Activated T-helper 1 cell treated with anti-CD3 and anti-CD28 coated beads, Interleukin-12 subunit alpha, Interleukin-12 subunit beta, Interleukin-2, Interleukin-4 antibody, amounts not matched to agents 30 ng/mL and 10 ng/mL and 1 ng/mL, durations not matched to agents 14 hours and 24 hours and 36 hours (primary cell): ENCODE data around the gene NOL4L. TPM values are rescaled to one million over a fixed set of nuclear protein-coding genes. Genes with fewer than 3 reads are reported as not detected.

Experiments used
- DNase-seq: peaks from one replicate; pipeline ENCODE4 v3.0.0; 2021; ENCODE audit warnings: low spot score
- H3K27ac Mint-ChIP-seq: one replicate; pipeline ENCODE4 v1.8.0; 2021; ENCODE audit warnings: mild to moderate bottlenecking, mixed read lengths
- H3K27me3 Mint-ChIP-seq: one replicate; pipeline ENCODE4 v1.8.0; 2022; ENCODE audit warnings: mild to moderate bottlenecking, moderate library complexity, mixed read lengths; ENCODE audit not compliant: insufficient read depth
- H3K36me3 Mint-ChIP-seq: one replicate; pipeline ENCODE4 v1.8.0; 2021; ENCODE audit warnings: low read depth, mixed read lengths
- H3K4me1 Mint-ChIP-seq: one replicate; pipeline ENCODE4 v1.8.0; 2021; ENCODE audit warnings: low read depth, mixed read lengths
- H3K4me3 Mint-ChIP-seq: one replicate; pipeline ENCODE4 v1.8.0; 2021; ENCODE audit warnings: mild to moderate bottlenecking, moderate library complexity, mixed read lengths
- H3K9me3 Mint-ChIP-seq: one replicate; pipeline ENCODE4 v1.8.0; 2021; ENCODE audit warnings: mixed read lengths
- intact Hi-C: fragments of 100-400 bp; cut with micrococcal nuclease; formaldehyde crosslinking; loops from one replicate; pipeline ENCODE4 v1.15.1; 2024
- total RNA-seq: library from RNA; stranded (reverse); gene quantifications from 2 replicates; pipeline ENCODE4 v1.2.3, GENCODE V29; 2022

NOL4L gene
- total RNA-seq, 1 donor from 2014 or later: 14.3 TPM

DNA sequence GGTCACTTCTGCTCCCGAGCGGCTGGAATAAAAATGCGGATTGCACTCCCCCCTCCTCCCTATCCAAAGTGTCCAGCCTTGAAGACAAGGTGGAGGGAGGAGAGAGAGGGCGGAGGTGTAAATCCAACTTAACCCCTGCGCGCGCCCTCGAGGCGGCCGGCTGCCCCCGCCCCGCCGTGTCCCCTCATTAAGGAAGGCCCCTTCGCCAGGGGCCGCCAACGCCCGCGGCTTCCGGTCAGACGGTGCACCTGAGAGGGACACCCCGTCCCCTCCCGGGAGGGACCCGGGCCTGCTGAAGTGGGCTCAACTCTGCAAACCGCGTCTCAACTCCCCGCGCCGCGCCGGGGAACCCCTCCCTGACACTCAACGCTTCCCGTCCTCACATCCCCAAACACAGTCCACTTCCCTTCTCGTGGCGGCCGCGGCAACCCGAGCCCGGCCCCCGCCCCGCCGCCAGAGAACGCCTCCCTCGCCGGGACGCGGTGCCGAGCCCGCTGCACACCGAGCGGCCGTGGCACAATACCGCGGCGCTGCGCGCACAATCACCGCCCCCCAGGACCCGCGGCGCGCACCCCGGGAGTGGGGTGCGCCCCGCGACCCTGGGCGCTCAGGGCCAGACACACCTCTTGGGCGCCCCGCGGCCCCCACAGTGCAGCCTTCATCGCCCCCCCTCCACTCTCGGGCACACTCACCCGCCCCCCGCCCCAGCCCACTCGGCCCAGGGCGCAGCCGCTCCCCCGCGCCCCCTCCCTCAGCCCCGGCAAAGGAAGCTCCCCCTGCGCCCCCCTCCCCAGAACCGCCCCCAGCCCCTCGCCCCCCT, 102.5 kb downstream of the NOL4L start:
- Mint-ChIP-seq H3K4me1 (peaks cover 21% of the 10 kb centered on the region), H3K4me3 (peak overlapping the region; percentile 69), H3K9me3 (no peaks in the 10 kb centered on the region), H3K27me3 (peaks cover 8% of the 10 kb centered on the region), H3K27ac (no peak overlapping the region), H3K36me3 (peaks cover 7% of the 10 kb centered on the region)
- DNase-seq: peak; percentile 17
- intact Hi-C loops: loop anchor here (10.0 kb wide), 1 partner anchor 328 kb away; no protein-coding TSS in a partner anchor

GRCh38 chr20:32482143-32482441, 103.0 kb downstream of the NOL4L start:
- no peak for DNase-seq
- Mint-ChIP-seq H3K27ac (no peak overlapping the region), H3K27me3 (peaks cover 8% of the 10 kb centered on the region), H3K4me1 (peaks cover 21% of the 10 kb centered on the region), H3K9me3 (no peaks in the 10 kb centered on the region), H3K36me3 (peaks cover 7% of the 10 kb centered on the region), H3K4me3 (peak overlapping the region; percentile 56)
- intact Hi-C loops: loop anchor here (10.0 kb wide), 1 partner anchor 327 kb away; no protein-coding TSS in a partner anchor

GRCh38 chr20:32481311-32482142, 103.6 kb downstream of the NOL4L start:
- H3K36me3 Mint-ChIP-seq: peaks cover 4% of the 10 kb centered on the region
- no peak overlapping the region for H3K27ac Mint-ChIP-seq
- intact Hi-C loops: loop anchor here (10.0 kb wide), 1 partner anchor 327 kb away; no protein-coding TSS in a partner anchor
- H3K27me3 Mint-ChIP-seq: peaks cover 8% of the 10 kb centered on the region
- no peak for DNase-seq
- peaks cover 20% of the 10 kb centered on the region for H3K4me1 Mint-ChIP-seq
- H3K4me3 Mint-ChIP-seq: peak overlapping the region; percentile 56
- no peaks in the 10 kb centered on the region for H3K9me3 Mint-ChIP-seq

DNA sequence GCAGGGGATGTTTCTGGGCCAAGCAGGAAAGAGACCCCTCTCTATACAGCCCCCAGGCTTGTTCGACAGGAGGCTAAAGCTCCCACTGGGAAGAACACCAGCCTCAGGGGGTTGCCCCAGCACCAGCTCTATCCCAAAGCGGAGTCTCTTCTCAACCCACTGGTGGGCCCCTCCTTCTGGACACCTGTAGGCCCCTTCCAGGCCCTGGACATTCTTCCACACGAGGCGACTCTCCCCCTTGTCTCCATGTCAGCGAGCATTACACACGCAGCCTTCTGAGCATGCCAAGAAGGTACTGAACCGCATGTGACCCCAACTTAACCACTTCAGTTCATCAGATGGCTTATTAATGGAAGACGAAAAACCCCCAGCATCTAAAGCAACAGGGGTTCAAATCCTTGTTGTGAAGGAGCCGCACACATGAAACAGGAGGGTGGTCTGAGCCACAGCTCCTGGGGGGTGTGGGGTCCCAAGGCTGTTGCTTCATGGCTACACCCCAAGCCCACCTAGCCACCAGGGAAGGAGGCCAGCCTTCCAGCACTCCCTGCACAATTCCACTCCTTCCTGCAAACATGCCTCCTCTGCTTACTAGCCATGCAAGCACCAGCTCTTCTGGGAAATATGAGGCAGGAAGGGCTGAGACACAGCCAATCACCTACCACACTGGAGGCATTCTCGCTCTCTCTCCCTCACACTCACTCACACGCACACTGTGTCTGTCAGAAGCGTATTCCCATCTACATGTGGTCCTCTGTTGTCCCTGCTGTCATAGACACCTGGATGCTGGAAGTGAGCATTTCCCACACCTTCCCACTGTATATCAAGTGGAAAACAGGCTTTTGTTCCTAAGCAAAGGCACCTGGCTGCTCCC, 104.5 kb downstream of the NOL4L start:
- intact Hi-C loops: loop anchor here (10.0 kb wide), 1 partner anchor 326 kb away; no protein-coding TSS in a partner anchor
- Mint-ChIP-seq H3K4me1 (peaks cover 14% of the 10 kb centered on the region), H3K4me3 (no peak overlapping the region), H3K27ac (no peak overlapping the region), H3K9me3 (no peaks in the 10 kb centered on the region), H3K36me3 (peaks cover 5% of the 10 kb centered on the region), H3K27me3 (peaks cover 8% of the 10 kb centered on the region)
- DNase-seq: no peak

GRCh38 chr20:32479697-32480171, 105.4 kb downstream of the NOL4L start:
- no peak overlapping the region for H3K4me3 Mint-ChIP-seq
- H3K27me3 Mint-ChIP-seq: peaks cover 3% of the 10 kb centered on the region
- intact Hi-C loops: loop anchor here (10.0 kb wide), 1 partner anchor 325 kb away; no protein-coding TSS in a partner anchor
- H3K4me1 Mint-ChIP-seq: peaks cover 5% of the 10 kb centered on the region
- H3K27ac Mint-ChIP-seq: no peak overlapping the region
- DNase-seq: no peak
- H3K9me3 Mint-ChIP-seq: no peaks in the 10 kb centered on the region
- peaks cover 2% of the 10 kb centered on the region for H3K36me3 Mint-ChIP-seq

DNA sequence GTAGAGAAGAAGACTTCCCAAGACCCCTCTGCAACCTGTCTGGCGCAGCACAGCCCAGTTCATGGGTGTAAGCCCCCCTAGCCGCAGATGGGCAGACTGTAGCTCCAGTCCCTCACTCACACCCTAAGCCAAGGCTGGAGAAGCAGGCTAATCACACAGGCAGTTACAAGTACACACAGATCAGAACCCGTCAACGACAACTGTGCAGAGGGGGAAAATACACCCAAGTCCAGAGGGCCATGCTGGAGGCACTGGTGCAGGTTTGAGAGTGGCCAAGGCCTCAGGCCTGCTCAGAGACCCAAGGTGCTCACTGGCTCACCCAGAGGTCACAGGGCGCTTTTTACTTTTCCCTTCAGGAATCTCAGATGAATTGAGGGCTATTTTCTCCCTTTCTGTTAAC, 106.1 kb downstream of the NOL4L start:
- intact Hi-C loops: no loop called here
- H3K27ac Mint-ChIP-seq: no peak overlapping the region
- H3K9me3 Mint-ChIP-seq: no peaks in the 10 kb centered on the region
- peaks cover 5% of the 10 kb centered on the region for H3K4me1 Mint-ChIP-seq
- peaks cover 3% of the 10 kb centered on the region for H3K27me3 Mint-ChIP-seq
- no peak overlapping the region for H3K4me3 Mint-ChIP-seq
- peaks cover 2% of the 10 kb centered on the region for H3K36me3 Mint-ChIP-seq
- DNase-seq: no peak

DNA sequence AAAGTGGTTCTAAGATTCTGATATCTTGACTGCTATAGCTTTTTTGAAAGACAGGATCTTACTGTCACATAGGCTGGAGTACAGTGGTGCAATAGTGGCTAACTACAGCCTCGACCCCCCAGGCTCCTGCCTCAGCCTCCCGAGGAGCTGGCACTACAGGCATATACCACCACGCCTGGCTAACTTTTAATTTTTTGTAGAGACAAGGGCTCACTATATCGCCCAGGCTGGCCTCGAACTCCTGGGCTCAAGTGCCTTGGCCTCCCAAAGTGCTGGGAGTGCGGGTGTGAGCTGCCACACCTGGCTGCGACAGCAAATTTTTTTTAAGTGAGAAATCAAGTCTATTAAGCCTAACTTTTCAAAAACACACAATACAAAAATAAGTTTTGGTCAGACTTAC, 106.6 kb downstream of the NOL4L start:
- Mint-ChIP-seq H3K9me3 (no peaks in the 10 kb centered on the region), H3K27me3 (peaks cover 3% of the 10 kb centered on the region), H3K36me3 (peaks cover 2% of the 10 kb centered on the region), H3K4me3 (no peak overlapping the region), H3K27ac (no peak overlapping the region), H3K4me1 (peaks cover 5% of the 10 kb centered on the region)
- DNase-seq: no peak
- intact Hi-C loops: no loop called here

- intact Hi-C loops: no loop called here
- no peak for DNase-seq
- Mint-ChIP-seq H3K4me1 (peaks cover 5% of the 10 kb centered on the region), H3K4me3 (no peak overlapping the region), H3K27ac (no peak overlapping the region), H3K9me3 (no peaks in the 10 kb centered on the region), H3K36me3 (peaks cover 2% of the 10 kb centered on the region), H3K27me3 (peaks cover 3% of the 10 kb centered on the region)
These were observed 107.3 kb downstream of the NOL4L start for GRCh38 chr20:32477594-32478512.

GRCh38 chr20:32476684-32477593, 108.2 kb downstream of the NOL4L start:
- Mint-ChIP-seq H3K4me1 (peaks cover 5% of the 10 kb centered on the region), H3K4me3 (no peak overlapping the region), H3K27ac (no peak overlapping the region), H3K36me3 (peaks cover 2% of the 10 kb centered on the region), H3K9me3 (no peaks in the 10 kb centered on the region), H3K27me3 (peaks cover 3% of the 10 kb centered on the region)
- DNase-seq: no peak
- intact Hi-C loops: no loop called here

DNA sequence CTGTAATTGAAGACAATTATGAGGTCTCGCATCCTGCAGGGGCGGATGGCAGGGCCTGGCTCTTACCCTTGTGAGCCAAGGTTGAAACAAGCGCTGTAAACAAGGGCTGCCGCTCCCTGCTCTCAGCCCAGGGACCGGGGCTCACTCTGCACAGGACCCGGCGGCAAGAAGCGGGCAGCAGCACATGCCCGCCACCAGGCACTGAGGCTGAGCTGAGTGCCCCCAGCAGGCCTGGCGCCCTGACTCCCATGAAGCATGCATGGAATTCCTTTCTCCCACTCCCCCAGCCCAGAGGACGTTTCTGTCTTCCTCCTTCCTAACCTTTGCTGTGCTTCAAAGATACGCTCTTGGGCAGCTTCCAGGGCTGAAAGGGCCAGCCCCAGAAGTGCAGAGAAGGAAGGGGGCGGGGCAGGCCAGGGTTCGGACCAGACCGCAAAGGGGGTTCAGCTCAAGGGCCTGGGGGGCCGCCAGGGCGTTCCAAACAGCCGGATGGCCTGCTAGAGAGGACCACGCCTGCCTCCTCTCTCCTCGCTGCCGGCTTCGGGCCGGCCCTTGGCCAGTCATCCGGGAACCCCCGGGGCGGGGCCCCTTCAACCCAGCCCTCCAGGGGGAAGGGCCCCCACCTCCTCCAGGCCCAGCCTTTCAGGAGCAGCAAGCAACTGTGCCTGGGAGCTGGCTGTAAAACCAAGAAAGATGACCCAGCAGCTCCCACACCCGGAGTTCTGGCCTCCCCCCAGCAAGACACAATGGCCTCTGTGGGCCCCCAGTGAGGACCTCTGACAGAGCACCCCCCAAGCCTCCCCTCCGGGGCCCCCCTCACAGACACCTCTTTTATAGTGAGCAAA, 109.9 kb downstream of the NOL4L start:
- Mint-ChIP-seq H3K4me3 (no peak overlapping the region), H3K9me3 (no peaks in the 10 kb centered on the region), H3K27me3 (peaks cover 3% of the 10 kb centered on the region), H3K36me3 (peaks cover 2% of the 10 kb centered on the region), H3K27ac (no peak overlapping the region), H3K4me1 (peaks cover 5% of the 10 kb centered on the region)
- DNase-seq: no peak
- intact Hi-C loops: no loop called here
